Endodermal cell (in vitro differentiated cells): Measurements from ENCODE around the gene IFI16. TPM values are rescaled to one million over a fixed set of nuclear protein-coding genes. Genes with fewer than 3 reads are reported as not detected.

Source experiments
- DNase-seq: peaks from one replicate; pipeline ENCODE4 v3.0.0-alpha.2; 2017
- H3K27ac ChIP-seq: 2 replicates; pipeline ENCODE4 v1.5.1; 2013; ENCODE audit warnings: mild to moderate bottlenecking, low read depth, low read length, moderate library complexity
- H3K27me3 ChIP-seq: 2 replicates; pipeline ENCODE4 v1.6.1; 2013; ENCODE audit warnings: mild to moderate bottlenecking, low read length, moderate library complexity; ENCODE audit not compliant: insufficient read depth, control insufficient read depth, poor library complexity, severe bottlenecking
- H3K36me3 ChIP-seq: 2 replicates; pipeline ENCODE4 v1.7.0; 2013; ENCODE audit warnings: mild to moderate bottlenecking, low read length, moderate library complexity; ENCODE audit not compliant: control insufficient read depth, insufficient read depth
- H3K4me1 ChIP-seq: one replicate; pipeline ENCODE4 v1.7.0; 2013; ENCODE audit warnings: low read length; ENCODE audit not compliant: control insufficient read depth, insufficient read depth
- H3K4me3 ChIP-seq: 2 replicates; pipeline ENCODE4 v1.5.1; 2013; ENCODE audit warnings: mild to moderate bottlenecking, low read length, moderate library complexity
- H3K9ac ChIP-seq: 2 replicates; pipeline ENCODE4 v1.6.1; 2013; ENCODE audit warnings: mild to moderate bottlenecking, low read length, moderate library complexity; ENCODE audit not compliant: poor library complexity, severe bottlenecking; ENCODE audit errors: extremely low read depth
- H3K9me3 ChIP-seq: 2 replicates; pipeline ENCODE4 v1.6.1; 2013; ENCODE audit warnings: mild to moderate bottlenecking, low read length, moderate library complexity; ENCODE audit not compliant: control insufficient read depth
- H3K27ac Mint-ChIP-seq: 2 replicates; pipeline ENCODE4 v1.8.0; 2020; ENCODE audit warnings: mixed read lengths
- H3K27me3 Mint-ChIP-seq: 2 replicates; pipeline ENCODE4 v1.8.0; 2021; ENCODE audit warnings: mild to moderate bottlenecking, mixed read lengths; ENCODE audit not compliant: insufficient read depth
- H3K36me3 Mint-ChIP-seq: 2 replicates; pipeline ENCODE4 v1.8.0; 2020; ENCODE audit warnings: low read depth, mixed read lengths
- H3K4me1 Mint-ChIP-seq: 2 replicates; pipeline ENCODE4 v1.8.0; 2020; ENCODE audit warnings: mixed read lengths
- H3K4me3 Mint-ChIP-seq: 2 replicates; pipeline ENCODE4 v1.8.0; 2020; ENCODE audit warnings: mild to moderate bottlenecking, moderate library complexity, mixed read lengths
- H3K9me3 Mint-ChIP-seq: 2 replicates; pipeline ENCODE4 v1.8.0; 2020; ENCODE audit warnings: mild to moderate bottlenecking, mixed read lengths
- CTCF ChIP-seq: fragments of 200-600 bp; sonication (generic); conservative IDR thresholded peaks from 2 replicates; pipeline ENCODE4 v1.5.0; 2021; ENCODE audit warnings: antibody characterized with exemption, mild to moderate bottlenecking
- WGBS, 2 experiments: methylation state at CpG; one replicate each; pipeline versions ENCODE4 v1.1.5 to v1.1.7; 2013; ENCODE audit warnings: missing lambda C conversion rate in 2 of 2, mixed read lengths in 1 of 2; ENCODE audit not compliant: insufficient coverage in 1 of 2, insufficient read length in 1 of 2; 5-methylcytosine and 5-hydroxymethylcytosine counted together
- total RNA-seq, 2 donors: library from RNA; stranded (reverse); fragmentation: NEBNext Ultra II Directional in 1 of 2; extraction: Animal tissue kit (Norgen Biotek cat#: 25700) in 1 of 2; gene quantifications; 2 replicates in 1 of 2; 3 replicates in 1 of 2; pipeline ENCODE4 v1.2.1, GENCODE V29; 2021

IFI16 gene
- total RNA-seq, 2 donors from 2014 or later, result 10.4 to 11.9 TPM

DNA sequence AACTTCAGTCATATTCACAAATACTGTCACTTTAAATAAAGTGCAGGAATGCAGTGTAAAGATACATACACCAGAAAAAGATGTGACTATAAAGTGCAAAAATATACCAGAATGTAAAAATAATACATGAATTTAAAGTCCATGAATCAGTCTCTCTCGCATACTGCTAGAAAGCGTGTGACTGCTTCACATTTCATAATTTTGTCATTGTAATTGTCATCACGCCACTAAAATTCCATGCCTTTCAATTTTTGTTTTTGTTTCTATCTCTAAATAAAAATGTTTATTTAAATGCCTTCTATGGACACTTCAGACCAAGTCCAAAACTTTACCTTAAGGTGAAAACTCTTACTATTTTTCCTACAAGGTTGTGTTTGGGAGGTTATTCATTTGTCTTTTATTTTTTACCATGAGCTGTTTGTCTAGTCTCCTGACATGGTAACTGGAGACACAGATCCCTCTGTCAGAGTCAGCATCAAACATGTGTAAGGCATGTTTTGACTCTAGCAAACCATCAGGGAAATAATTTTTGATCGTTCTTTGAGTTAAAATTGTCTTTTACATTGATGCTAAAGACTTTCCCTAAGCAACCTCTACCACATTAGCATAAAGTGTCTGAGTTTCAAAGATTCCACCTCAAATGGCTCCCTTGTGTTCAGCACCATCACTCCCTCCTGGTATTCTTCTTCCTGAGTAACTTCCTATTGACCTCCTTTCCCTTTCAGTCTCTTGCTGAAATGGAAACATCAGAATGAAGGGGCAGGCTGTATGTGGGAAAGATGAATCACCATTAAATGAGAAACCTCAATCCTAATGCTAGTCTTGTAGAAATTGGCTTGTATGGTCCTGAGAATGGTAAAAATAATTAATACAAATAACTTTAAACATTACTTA is 80.8 kb downstream of the IFI16 start:
- no peaks in the 10 kb centered on the region for H3K36me3 ChIP-seq
- TF ChIP-seq CTCF, result no peak
- Mint-ChIP-seq H3K4me3 (no peak overlapping the region), H3K36me3 (no peaks in the 10 kb centered on the region), H3K27ac (no peak overlapping the region), H3K27me3 (no peaks in the 10 kb centered on the region), H3K9me3 (no peaks in the 10 kb centered on the region), H3K4me1 (no peaks in the 10 kb centered on the region)
- H3K27me3 ChIP-seq, result no peaks in the 10 kb centered on the region
- 97% methylated on average over 3 to 4 of the region's 4 CpGs for WGBS, 2 experiments
- H3K9ac ChIP-seq, result no peak overlapping the region
- H3K4me1 ChIP-seq, result no peaks in the 10 kb centered on the region
- H3K4me3 ChIP-seq, result no peak overlapping the region
- no peak for DNase-seq
- no peaks in the 10 kb centered on the region for H3K9me3 ChIP-seq
- H3K27ac ChIP-seq, result no peak overlapping the region

- WGBS, 2 experiments, result 89 to 100% methylated on average over 2 of the region's 2 CpGs
- TF ChIP-seq CTCF, result no peak
- H3K27me3 Mint-ChIP-seq, result no peaks in the 10 kb centered on the region
These were observed 81.5 kb downstream of the IFI16 start for GRCh38 chr1:159091180-159091560.

GRCh38 chr1:159091607-159092031 is 81.9 kb downstream of the IFI16 start:
- 94% methylated on average over 1 of the region's 1 CpG; no CpG with 5 or more reads in 1 of the 2 experiments for WGBS, 2 experiments
- H3K27ac Mint-ChIP-seq, result no peak overlapping the region
- H3K4me3 ChIP-seq, result no peak overlapping the region

More at GRCh38 chr1:159091180-159091560, 81.5 kb downstream of the IFI16 start:
- H3K4me1 ChIP-seq, result no peaks in the 10 kb centered on the region
- Mint-ChIP-seq H3K36me3 (no peaks in the 10 kb centered on the region), H3K4me1 (no peaks in the 10 kb centered on the region), H3K27ac (no peak overlapping the region), H3K4me3 (no peak overlapping the region), H3K9me3 (no peaks in the 10 kb centered on the region)
- no peak overlapping the region for H3K4me3 ChIP-seq
- H3K9me3 ChIP-seq, result no peaks in the 10 kb centered on the region
- H3K27ac ChIP-seq, result no peak overlapping the region
- no peaks in the 10 kb centered on the region for H3K27me3 ChIP-seq
- DNase-seq, result no peak
- H3K36me3 ChIP-seq, result no peaks in the 10 kb centered on the region
- no peak overlapping the region for H3K9ac ChIP-seq

More at GRCh38 chr1:159091607-159092031, 81.9 kb downstream of the IFI16 start:
- Mint-ChIP-seq H3K4me3 (no peak overlapping the region), H3K27me3 (no peaks in the 10 kb centered on the region), H3K9me3 (no peaks in the 10 kb centered on the region), H3K36me3 (no peaks in the 10 kb centered on the region), H3K4me1 (no peaks in the 10 kb centered on the region)
- Histone ChIP-seq H3K27me3 (no peaks in the 10 kb centered on the region), H3K9me3 (no peaks in the 10 kb centered on the region), H3K9ac (no peak overlapping the region), H3K4me1 (no peaks in the 10 kb centered on the region), H3K27ac (no peak overlapping the region), H3K36me3 (no peaks in the 10 kb centered on the region)
- TF ChIP-seq CTCF, result no peak
- no peak for DNase-seq
